SK-N-SH (cell line): ENCODE data around the gene DMD. TPM values are rescaled to one million over a fixed set of nuclear protein-coding genes. Genes with fewer than 3 reads are reported as not detected.

Source experiments
- CTCF ChIA-PET: fragments of 300-600, 350-600 bp; formaldehyde crosslinking; extraction: SDS; loops from one replicate; lab custom pipeline; 2021; lab: Yijun Ruan, JAX
- POLR2A ChIA-PET: fragments of 350-600 bp; sonication (Branson Sonifier 250); formaldehyde crosslinking; extraction: SDS; loops from one replicate; lab custom pipeline; 2020; ENCODE audit warnings: antibody characterized with exemption, inconsistent platforms; lab: Yijun Ruan, JAX
- DNase-seq: peaks from one replicate; pipeline ENCODE4 v3.0.0; 2012
- H2AFZ ChIP-seq: fragments of 200-600 bp; sonication (generic); 2 replicates; pipeline ENCODE4 v1.8.1; 2016; ENCODE audit warnings: antibody characterized with exemption, mild to moderate bottlenecking, low read depth
- H3F3A ChIP-seq: fragments of 200-600 bp; sonication (generic); replicated peaks from 2 replicates; pipeline ENCODE3; 2016; ENCODE audit warnings: antibody characterized with exemption, mild to moderate bottlenecking; ENCODE audit not compliant: insufficient read depth
- H3K27ac ChIP-seq, 2 experiments: fragments of 200-500 bp in 1 of 2; fragments of 200-600 bp in 1 of 2; sonication (Bioruptor generic) in 1 of 2; sonication (generic), shearing (Covaris generic) in 1 of 2; 2 replicates each; pipeline versions ENCODE4 v1.5.1 to v1.6.1; 2014 to 2016; ENCODE audit warnings: low read depth in 2 of 2, inconsistent platforms in 1 of 2, low read length in 1 of 2, mild to moderate bottlenecking in 1 of 2, mixed read lengths in 1 of 2
- H3K27me3 ChIP-seq: fragments of 200-600 bp; sonication (generic), shearing (Covaris generic); 2 replicates; pipeline ENCODE4 v1.6.1; 2016; ENCODE audit warnings: mixed run types; ENCODE audit not compliant: insufficient read depth
- H3K36me3 ChIP-seq, 2 experiments: fragments of 200-500 bp in 1 of 2; fragments of 200-600 bp in 1 of 2; sonication (Bioruptor generic) in 1 of 2; sonication (generic) in 1 of 2; replicated peaks in 1 of 2; 2 replicates each; pipeline versions ENCODE3 to v1.5.1; 2014 to 2016; ENCODE audit warnings: low read length in 1 of 2, mild to moderate bottlenecking in 1 of 2; ENCODE audit not compliant: insufficient read depth in 2 of 2, control insufficient read depth in 1 of 2
- H3K4me1 ChIP-seq, 2 experiments: fragments of 200-500 bp in 1 of 2; fragments of 200-600 bp in 1 of 2; sonication (Bioruptor generic) in 1 of 2; sonication (generic), shearing (Covaris generic) in 1 of 2; 2 replicates each; pipeline versions ENCODE4 v1.5.1 to v1.6.1; 2014 to 2016; ENCODE audit warnings: low read depth in 1 of 2, low read length in 1 of 2, mixed run types in 1 of 2; ENCODE audit not compliant: insufficient read depth in 2 of 2, control insufficient read depth in 1 of 2
- H3K4me2 ChIP-seq: fragments of 200-600 bp; sonication (generic), shearing (Covaris generic); 2 replicates; pipeline ENCODE4 v1.6.1; 2017; ENCODE audit warnings: mixed run types
- H3K4me3 ChIP-seq, 2 experiments: fragments of 200-500 bp in 1 of 2; fragments of 200-600 bp in 1 of 2; sonication (Bioruptor generic) in 1 of 2; sonication (generic), shearing (Covaris generic) in 1 of 2; 2 replicates each; pipeline versions ENCODE4 v1.5.1 to v1.8.1; 2014 to 2016; ENCODE audit warnings: low read depth in 2 of 2, inconsistent platforms in 1 of 2, low read length in 1 of 2, mild to moderate bottlenecking in 1 of 2, mixed read lengths in 1 of 2, moderate library complexity in 1 of 2
- H3K79me2 ChIP-seq: fragments of 200-600 bp; sonication (generic); 2 replicates; pipeline ENCODE4 v1.8.1; 2017; ENCODE audit warnings: mild to moderate bottlenecking; ENCODE audit not compliant: insufficient read depth
- H3K9ac ChIP-seq: fragments of 200-600 bp; sonication (generic); 2 replicates; pipeline ENCODE4 v1.6.1; 2017; ENCODE audit warnings: mixed run types
- H3K9me2 ChIP-seq: fragments of 200-600 bp; sonication (generic); 2 replicates; pipeline ENCODE4 v1.6.1; 2017; ENCODE audit warnings: mixed run types
- H3K9me3 ChIP-seq: fragments of 200-600 bp; sonication (generic); 2 replicates; pipeline ENCODE4 v1.6.1; 2017; ENCODE audit warnings: mixed run types, mild to moderate bottlenecking, moderate library complexity
- H4K20me1 ChIP-seq: fragments of 200-600 bp; sonication (generic); 2 replicates; pipeline ENCODE4 v1.6.1; 2017; ENCODE audit warnings: mild to moderate bottlenecking, mixed run types; ENCODE audit not compliant: insufficient read depth
- CHD2 ChIP-seq: fragments of 150-350 bp; IDR thresholded peaks from 2 replicates; pipeline ENCODE4 v1.6.1; 2018; ENCODE audit warnings: low read length; ENCODE audit not compliant: partially characterized antibody
- EP300 ChIP-seq, 2 experiments: IDR thresholded peaks; 2 replicates each; pipeline versions ENCODE4 v1.4.0 to v1.6.1; 2012; ENCODE audit warnings: borderline replicate concordance in 1 of 2, low read depth in 1 of 2, low read length in 1 of 2
- FOSL2 ChIP-seq: IDR thresholded peaks from 2 replicates; pipeline ENCODE4 v1.4.0; 2012; ENCODE audit warnings: low read depth, mild to moderate bottlenecking, moderate library complexity, borderline replicate concordance
- PBX3 ChIP-seq: IDR thresholded peaks from 2 replicates; pipeline ENCODE4; 2012
- RCOR1 ChIP-seq: fragments of 150-350 bp; IDR thresholded peaks from 2 replicates; pipeline ENCODE4 v1.6.1; 2017; ENCODE audit warnings: antibody characterized with exemption, low read length
- TEAD4 ChIP-seq: IDR thresholded peaks from 2 replicates; pipeline ENCODE4 v1.4.0; 2012; ENCODE audit warnings: mild to moderate bottlenecking, borderline replicate concordance; ENCODE audit not compliant: insufficient read depth
- WGBS: methylation state at CpG from one replicate; pipeline ENCODE4 v1.1.6; 2017; ENCODE audit warnings: low lambda C conversion rate; 5-methylcytosine and 5-hydroxymethylcytosine counted together
- polyA plus RNA-seq, 3 experiments: library from polyadenylated mRNA; depleted of rRNA; stranded (reverse); fragments of >200 nt; gene quantifications; 2 replicates each; pipeline ENCODE4 v1.2.3, GENCODE V29; 2012

The DMD gene
- polyA plus RNA-seq, 1 of the 3 experiments (the other 2 are of a cell fraction), result 3.9 TPM

GRCh38 chrX:31291131-31291530, 1920.2 kb downstream of the DMD start:
- no peak overlapping the region for H3K9ac ChIP-seq
- no peak overlapping the region for H2AFZ ChIP-seq
- H3K4me1 ChIP-seq, result no peaks in the 10 kb centered on the region
- no peaks in the 10 kb centered on the region for H3K27me3 ChIP-seq
- no peaks in the 10 kb centered on the region for H3K36me3 ChIP-seq
- DNase-seq, result no peak
- no peak overlapping the region for H3K4me2 ChIP-seq
- no peak overlapping the region for H3K27ac ChIP-seq
- POLR2A ChIA-PET, result no interaction called here
- no peak for TF ChIP-seq TEAD4
- TF ChIP-seq PBX3, result no peak
- no peak overlapping the region for H3K4me3 ChIP-seq
- H3K79me2 ChIP-seq, result no peaks in the 10 kb centered on the region
- H3K9me2 ChIP-seq, result no peaks in the 10 kb centered on the region
- CTCF ChIA-PET, result interaction anchor here (4.1 kb wide), 1 partner anchor 252 kb away, joined by 16 read pairs; no protein-coding TSS in a partner anchor
- H3K9me3 ChIP-seq, result no peaks in the 10 kb centered on the region
- H4K20me1 ChIP-seq, result no peaks in the 10 kb centered on the region
- no peaks in the 10 kb centered on the region for H3F3A ChIP-seq
- 67% methylated on average over 5 of the region's 5 CpGs for WGBS

GRCh38 chrX:31287861-31288260, 1923.5 kb downstream of the DMD start:
- H3K27ac ChIP-seq, result no peak overlapping the region
- no peaks in the 10 kb centered on the region for H3K9me2 ChIP-seq
- H3F3A ChIP-seq, result no peaks in the 10 kb centered on the region
- DNase-seq, result no peak
- H3K27me3 ChIP-seq, result no peaks in the 10 kb centered on the region
- no peak overlapping the region for H3K4me2 ChIP-seq
- no peaks in the 10 kb centered on the region for H3K36me3 ChIP-seq
- POLR2A ChIA-PET, result no interaction called here
- no peak overlapping the region for H3K9ac ChIP-seq
- no peak for TF ChIP-seq TEAD4
- TF ChIP-seq FOSL2, result no peak
- TF ChIP-seq EP300 (IDR thresholded peaks at IDR 0.05; ENCODE audit: borderline replicate concordance in 1 of 2, low read depth in 1 of 2, low read length in 1 of 2), result no peak
- TF ChIP-seq, all 33 proteins: peak for 0
- H3K4me1 ChIP-seq, result no peaks in the 10 kb centered on the region
- no peaks in the 10 kb centered on the region for H4K20me1 ChIP-seq
- no peaks in the 10 kb centered on the region for H3K9me3 ChIP-seq
- CTCF ChIA-PET, result no interaction called here
- H3K4me3 ChIP-seq, result no peak overlapping the region
- no peak overlapping the region for H2AFZ ChIP-seq
- no peaks in the 10 kb centered on the region for H3K79me2 ChIP-seq
- 41% methylated on average over 4 of the region's 4 CpGs for WGBS

- H3K4me2 ChIP-seq, result no peak overlapping the region
- H3K9ac ChIP-seq, result no peak overlapping the region
- no peaks in the 10 kb centered on the region for H3K36me3 ChIP-seq
- POLR2A ChIA-PET, result no interaction called here
- H2AFZ ChIP-seq, result no peak overlapping the region
- no peaks in the 10 kb centered on the region for H3F3A ChIP-seq
- H3K4me3 ChIP-seq, result no peak overlapping the region
- no peaks in the 10 kb centered on the region for H3K9me3 ChIP-seq
- CTCF ChIA-PET, result interaction anchor here (1.2 kb wide), 1 partner anchor 13 kb away, joined by 3 read pairs; no protein-coding TSS in a partner anchor
- no peak for DNase-seq
- no peak overlapping the region for H3K27ac ChIP-seq
- no peaks in the 10 kb centered on the region for H3K9me2 ChIP-seq
- no peaks in the 10 kb centered on the region for H3K4me1 ChIP-seq
- 40% methylated on average over 4 of the region's 4 CpGs for WGBS
- TF ChIP-seq CHD2 (no peak), RCOR1 (no peak)
- H4K20me1 ChIP-seq, result no peaks in the 10 kb centered on the region
- H3K79me2 ChIP-seq, result no peaks in the 10 kb centered on the region
- no peaks in the 10 kb centered on the region for H3K27me3 ChIP-seq
These were observed 1930.8 kb downstream of the DMD start for GRCh38 chrX:31280580-31280979.
